Panc1 (cell line): ENCODE measurements around the gene CFAP299.

ENCODE experiments used
- CTCF ChIP-seq: fragments of 450-650 bp; IDR thresholded peaks from 2 replicates; pipeline ENCODE4 v1.5.1; 2017; ENCODE audit warnings: mild to moderate bottlenecking
- POLR2AphosphoS5 ChIP-seq: IDR thresholded peaks from 2 replicates; pipeline ENCODE4 v1.6.1; 2012; ENCODE audit warnings: mild to moderate bottlenecking, low read depth, low read length, moderate library complexity
- REST ChIP-seq, 2 experiments: IDR thresholded peaks; 2 replicates each; pipeline ENCODE4 v1.6.1; 2011 to 2012; ENCODE audit warnings: low read depth in 2 of 2, control low read depth in 1 of 2, low read length in 1 of 2, mild to moderate bottlenecking in 1 of 2, moderate library complexity in 1 of 2; ENCODE audit not compliant: insufficient read depth in 1 of 2
- SIN3A ChIP-seq: IDR thresholded peaks from 2 replicates; pipeline ENCODE4 v1.6.1; 2012; ENCODE audit warnings: low read depth, mild to moderate bottlenecking, low read length, moderate library complexity, borderline replicate concordance; ENCODE audit not compliant: insufficient read depth
- TCF7L2 ChIP-seq: IDR thresholded peaks from 2 replicates; pipeline ENCODE4 v1.6.1; 2011; ENCODE audit warnings: mild to moderate bottlenecking, low read depth, low read length, inconsistent platforms

GRCh38 chr4:80611678-80611979, 276.1 kb downstream of the CFAP299 start:
- TF ChIP-seq CTCF (no peak), POLR2AphosphoS5 (no peak), SIN3A (no peak), REST (IDR thresholded peaks at IDR 0.05; ENCODE audit: insufficient read depth in 1 of 2, low read depth in 2 of 2, low read length in 1 of 2) (no peak), TCF7L2 (no peak)
